Activated CD4-positive, alpha-beta T cell treated with anti-CD3 and anti-CD28 coated beads, Interleukin-2, amount 50 U/mL, for 16 hours (primary cell): ENCODE results near the gene DNAJC9.

Experiments
- DNase-seq: peaks from one replicate; pipeline ENCODE4 v3.0.0-alpha.2; 2020

Gene DNAJC9

DNA sequence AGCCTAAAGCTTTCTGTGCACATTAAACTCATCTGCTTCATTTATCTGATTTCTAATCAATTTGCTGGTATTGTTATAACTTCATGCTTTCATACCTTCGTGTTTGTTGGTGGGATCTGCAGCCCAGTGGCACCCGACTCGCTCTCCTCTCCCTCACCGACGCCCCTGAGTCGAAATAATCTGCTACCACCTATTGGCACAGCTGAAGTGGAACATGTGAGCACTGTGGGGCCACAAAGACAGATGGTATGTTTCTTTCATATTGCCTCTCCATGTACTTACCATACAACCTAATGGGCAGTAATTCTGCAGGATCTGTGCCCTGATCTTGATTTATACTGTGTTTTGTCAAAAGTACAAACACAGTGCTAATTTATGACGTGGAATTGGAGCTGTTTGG is 12.4 kb downstream of the DNAJC9 start:
- no peak for DNase-seq

DNA sequence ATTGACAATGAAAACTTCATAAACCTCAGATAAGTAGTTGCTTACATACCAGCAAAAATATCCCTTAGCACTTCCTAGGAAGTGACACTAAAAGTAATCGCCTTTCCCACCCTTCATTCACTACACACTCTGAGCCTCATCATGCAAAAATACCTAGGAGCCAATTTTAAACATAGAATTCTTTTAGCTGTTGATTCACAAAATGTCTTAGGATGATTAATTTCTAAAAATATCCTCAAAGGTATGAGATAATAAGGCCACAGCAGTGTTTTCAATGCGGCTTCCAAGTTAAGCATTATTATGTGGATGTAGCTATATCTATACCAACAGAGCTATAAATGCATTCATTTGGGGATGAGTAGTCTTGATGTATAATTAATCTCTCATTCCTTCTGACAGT is 13.2 kb downstream of the DNAJC9 start:
- DNase-seq, result no peak

DNA sequence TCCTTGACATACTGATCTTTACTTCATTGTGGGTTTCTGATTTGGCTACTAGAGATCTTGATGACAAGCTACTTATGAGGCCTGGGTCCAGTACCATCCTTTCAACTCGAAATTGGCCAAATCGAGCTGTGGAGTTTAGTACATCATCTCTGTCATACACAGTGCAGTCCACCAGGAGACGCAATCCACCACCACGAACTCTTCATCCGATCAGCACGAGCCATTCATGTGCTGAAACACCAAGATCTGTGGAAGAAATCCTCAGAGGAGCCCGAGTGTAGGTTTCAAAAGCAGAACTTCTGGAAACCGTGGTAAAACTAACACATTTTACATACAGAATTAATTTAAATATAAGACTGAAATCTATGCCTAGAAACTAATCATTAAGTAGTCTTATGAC is 14.2 kb downstream of the DNAJC9 start:
- no peak for DNase-seq

DNA sequence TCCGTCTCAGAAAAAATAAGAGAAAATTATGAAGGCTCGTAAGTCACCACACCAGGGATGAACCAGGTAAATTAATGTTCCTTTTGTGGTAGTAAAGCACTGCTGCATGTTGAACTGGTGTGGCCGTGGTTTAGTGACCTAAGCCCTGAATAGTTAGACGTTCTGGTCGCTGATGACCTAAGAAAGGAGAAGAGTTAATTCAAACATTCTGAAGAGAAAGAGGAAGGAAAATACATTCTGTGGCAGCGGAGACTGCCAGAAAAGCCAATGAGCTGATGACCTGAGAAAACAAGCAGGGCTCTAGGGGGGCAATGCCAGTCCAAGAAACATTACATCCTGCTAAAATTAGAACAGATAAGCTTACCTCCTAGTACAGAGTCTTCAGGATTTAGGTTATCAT is 17.5 kb downstream of the DNAJC9 start:
- DNase-seq, result no peak

DNA sequence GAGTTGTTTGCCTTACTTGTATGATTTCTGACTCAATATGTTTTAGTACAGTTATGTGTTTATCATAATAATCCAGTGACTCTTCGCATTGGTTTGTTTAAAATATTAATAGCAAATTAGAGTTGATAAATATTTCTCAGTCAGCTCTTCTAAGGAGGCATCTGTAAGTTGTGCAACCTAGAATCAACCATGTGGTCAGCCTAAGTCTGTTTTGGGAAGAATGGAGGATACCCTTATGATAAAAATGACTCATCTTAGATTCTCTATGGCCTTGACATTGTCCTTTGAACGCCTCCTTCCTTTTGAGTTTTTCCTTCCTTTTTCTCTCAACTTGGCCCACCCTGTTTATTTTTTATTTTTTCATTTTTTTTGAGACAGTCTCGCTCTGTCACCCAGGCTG is 18.8 kb downstream of the DNAJC9 start:
- no peak for DNase-seq

DNA sequence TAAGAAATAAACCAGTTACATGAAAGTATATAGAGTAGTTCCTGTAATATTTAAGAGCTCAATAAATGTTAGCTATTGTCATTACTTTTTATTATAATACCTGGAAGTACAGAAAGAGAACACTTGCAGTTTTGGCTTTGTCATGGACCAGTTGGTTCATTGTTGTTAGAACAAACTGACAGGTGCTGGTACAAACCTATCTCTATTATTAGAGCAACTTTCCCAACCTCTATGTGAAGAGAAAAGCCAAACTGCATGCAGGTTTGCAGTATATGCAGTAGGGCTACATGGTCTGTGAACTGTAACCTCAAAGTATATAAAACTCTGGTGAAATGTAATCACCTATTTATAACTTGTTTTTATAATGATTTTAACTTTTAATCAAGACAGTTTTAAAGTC is 20.4 kb downstream of the DNAJC9 start:
- DNase-seq, result no peak

DNA sequence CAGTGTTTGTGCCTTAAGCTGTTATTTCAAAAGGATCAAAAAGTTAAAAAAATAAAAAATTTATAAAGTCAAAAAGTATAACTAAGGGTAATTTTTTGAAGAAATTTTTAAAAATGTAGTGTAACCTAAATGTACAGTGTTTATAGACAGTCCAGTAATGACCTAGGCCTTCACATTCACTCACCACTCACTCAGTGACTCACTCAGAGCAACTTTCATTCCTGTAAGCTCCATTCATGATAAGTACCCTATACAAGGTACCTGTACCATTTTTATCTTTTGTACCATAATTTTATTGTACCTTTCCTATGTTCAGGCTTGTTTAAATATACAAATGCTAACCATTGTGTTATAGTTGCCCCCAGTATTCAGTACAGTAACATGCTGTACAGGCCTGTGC is 21.5 kb downstream of the DNAJC9 start:
- DNase-seq, result no peak

DNA sequence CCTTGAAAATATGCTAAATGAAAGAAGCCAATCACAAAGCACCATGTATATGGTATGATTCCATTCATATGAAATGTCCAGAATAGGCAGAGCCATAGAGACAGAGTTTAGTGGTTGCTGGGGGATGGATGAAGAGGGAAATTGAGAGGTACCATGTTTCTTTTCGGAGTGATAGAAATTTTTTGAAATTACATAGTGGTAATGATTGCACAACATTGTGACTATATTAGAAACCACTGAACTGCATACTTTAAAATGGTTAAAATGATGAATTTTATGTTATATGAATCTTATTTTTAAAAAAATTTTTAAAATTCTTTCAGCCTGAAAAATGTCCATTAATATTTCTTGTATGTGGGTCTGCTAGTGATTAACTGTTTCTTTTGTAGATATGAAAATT is 26.1 kb downstream of the DNAJC9 start:
- DNase-seq, result no peak

DNA sequence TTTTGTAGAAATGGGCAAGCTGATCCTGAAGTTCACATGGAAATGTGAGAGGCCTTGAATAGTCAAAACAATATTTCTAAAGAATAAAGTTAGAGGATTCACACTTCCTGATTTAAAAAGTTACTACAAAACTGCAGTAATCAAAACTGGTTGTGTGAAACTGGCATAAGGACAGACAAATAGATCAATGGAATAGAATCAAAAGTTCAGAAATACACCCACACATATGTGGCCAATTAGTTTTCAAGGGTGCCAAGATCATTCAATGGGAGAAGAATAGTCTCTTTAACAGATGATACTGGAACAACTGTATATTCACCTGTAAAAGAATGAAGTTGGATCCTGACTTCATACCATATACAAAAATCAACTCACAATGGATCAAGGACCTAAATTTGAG is 27.7 kb downstream of the DNAJC9 start:
- DNase-seq, result no peak

DNA sequence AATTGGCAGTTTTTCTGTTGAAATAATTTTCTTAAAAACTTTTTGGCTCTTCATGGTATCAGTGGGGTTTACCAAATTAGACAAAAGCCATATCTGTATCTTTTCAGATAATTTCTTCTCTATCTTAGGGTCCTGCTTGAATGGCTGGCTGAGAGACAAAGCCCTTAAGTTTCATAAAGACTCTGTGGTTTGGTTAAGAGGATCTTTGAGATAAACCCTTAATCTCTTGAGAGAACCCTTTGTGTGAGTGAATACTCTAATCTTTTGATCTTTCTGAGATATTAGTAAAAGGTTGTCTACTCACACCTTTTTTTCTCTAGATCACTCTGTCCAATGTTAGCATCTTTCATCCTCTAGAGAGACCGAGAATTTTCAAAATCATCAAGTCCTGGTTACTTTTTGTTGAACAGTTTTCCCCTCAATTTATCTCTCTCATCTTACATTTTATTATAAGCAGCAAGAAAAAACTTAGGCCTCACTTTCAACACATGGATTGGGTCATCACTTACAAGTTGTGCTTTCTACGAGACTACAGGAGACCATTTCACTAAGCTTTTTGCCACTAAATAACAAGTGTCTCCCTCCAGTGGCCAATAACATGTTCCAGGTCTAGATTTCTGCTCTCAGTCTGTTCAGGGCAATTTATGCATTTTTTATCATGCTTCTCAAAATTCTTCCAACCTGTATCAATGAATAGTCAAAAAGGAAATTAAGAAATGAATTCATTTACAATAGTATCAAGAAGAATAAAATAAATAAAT is 28.4 kb downstream of the DNAJC9 start:
- DNase-seq, result peak; percentile 8

DNA sequence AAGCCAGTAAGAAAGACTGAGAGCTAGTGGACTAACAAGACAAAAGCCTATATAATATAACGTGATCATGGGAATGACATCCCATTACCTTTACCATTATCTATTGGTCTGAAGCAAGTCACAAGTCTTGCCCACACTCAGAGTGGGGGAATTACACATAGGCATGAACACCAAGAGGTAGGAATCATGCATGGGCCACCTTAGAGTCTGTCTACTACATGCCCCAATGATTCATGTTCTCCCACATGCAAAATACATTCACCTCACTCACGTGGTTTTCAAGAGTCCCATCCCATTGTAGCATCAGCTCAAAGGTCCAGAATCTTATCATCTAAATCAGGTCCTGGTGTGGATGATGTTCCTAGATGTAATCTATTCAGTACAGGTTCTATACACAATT is 29.4 kb downstream of the DNAJC9 start:
- no peak for DNase-seq

DNA sequence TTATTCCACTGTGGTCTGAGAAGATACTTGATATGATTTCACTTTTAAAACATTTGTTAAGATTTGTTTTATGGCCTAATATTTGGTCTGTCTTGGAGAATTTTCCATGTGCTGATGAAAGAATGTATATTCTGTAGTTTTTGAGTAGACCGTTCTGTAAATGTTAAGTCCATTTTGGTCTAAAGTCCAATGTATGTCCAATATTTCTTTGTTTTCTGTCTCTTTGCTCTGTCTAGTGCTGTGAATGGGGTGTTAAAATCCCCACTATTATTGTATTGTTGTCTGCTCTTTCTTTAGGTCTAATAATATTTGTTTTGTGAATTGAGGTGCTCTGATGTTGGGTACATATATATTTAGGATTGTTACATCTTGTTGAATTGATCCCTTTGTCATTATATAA is 31.3 kb downstream of the DNAJC9 start:
- DNase-seq, result no peak

DNA sequence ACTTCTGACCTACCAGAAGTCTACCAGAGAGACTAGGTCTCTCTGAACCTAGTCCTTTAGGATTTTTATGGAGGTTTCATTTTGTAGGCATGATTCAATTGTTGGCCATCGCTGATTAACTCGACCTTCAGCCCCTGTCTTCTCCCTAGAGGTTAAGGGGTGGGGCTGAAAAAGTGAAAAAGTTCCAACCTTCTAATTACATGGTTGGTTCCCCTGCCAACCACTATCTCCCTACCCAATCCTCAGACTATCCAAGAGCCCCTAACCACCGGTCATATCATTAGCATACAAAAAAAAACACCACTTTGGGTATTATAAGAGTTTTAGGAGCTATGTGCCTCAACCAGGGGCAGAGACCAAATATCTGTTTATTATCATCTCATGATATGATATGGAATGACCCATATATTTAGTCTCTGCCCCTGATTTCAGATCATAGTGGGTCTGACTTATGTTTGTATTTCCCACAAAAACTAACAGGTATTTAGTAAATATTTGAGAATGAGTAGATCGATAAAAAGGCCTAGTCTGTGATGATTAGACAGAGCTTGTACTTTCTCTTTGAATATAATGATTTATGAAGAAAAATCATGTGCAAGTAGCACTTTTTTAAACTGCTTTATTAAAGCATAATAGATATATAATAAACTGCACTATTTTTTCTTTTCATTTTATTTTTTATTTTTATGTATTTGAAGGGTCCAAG is 35.8 kb downstream of the DNAJC9 start:
- DNase-seq, result no peak

DNA sequence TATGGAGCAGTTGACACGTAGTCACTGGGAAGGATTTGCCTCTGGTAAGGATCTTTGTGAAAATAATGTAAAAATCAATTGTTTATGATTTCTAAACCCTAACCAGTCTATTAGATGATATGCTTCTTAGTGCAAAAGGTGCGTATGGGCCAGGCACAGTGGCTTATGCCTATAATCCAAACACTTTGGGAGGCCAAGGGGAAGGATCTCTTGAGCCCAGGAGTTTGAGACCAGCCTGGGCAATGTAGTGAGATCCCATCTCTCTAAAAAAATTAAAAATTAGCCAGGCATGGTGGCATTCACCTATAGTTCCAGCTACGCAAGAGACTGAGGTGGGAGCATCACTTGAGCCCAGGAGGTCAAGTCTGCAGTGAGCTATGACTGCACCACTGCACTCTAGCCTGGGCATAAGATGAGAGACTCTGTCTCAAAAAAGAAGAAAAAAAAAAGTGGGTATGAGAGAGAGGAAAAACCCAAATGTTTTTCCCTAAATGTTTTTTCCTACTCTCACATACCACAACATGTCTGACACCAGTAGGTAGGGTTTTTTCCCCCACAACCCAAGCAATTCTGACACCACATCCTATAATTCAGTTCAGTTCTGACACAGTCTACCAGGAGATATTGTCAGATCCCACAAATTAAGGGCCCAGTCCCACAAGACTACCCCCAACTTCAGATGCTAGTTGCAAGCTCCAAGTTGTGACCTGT is 36.5 kb downstream of the DNAJC9 start:
- DNase-seq, result no peak

DNA sequence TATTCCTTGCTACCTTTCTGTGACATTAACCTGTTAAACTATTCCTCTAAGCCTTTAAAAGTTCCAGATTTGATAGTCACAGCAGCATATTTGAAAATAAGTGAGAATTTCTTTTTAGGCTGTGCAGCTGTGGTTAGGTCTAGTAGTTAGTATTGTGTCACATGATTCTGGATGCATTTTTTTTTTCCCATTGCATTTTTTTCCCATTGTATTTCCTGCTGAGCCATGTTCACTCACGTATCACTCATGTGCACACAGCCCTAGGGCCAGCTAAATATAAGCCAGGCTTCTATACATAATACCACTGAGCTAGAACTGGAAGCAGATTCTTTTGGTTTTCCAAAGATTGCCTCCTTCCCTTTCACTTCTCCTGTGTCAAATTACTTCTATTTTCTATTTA is 37.4 kb downstream of the DNAJC9 start:
- no peak for DNase-seq

DNA sequence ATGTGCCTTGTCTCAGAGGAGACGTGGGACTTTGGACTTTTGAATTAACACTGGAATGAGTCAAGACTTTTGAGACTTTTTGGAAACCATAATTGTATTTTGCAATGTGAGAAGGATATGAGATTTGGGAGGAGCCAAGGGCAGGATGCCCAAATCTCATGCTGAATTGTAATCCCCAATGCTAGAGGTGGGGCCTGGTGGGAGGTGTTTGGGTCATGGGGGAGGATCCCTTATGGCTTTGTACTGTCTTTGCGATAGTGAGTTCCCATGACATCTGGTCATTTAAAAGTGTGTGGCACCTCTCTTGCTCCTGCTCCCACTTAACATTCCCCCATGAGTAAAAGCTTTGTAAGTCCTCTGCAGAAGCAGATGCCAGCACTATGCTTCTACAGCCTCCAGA is 39.2 kb downstream of the DNAJC9 start:
- DNase-seq, result no peak

DNA sequence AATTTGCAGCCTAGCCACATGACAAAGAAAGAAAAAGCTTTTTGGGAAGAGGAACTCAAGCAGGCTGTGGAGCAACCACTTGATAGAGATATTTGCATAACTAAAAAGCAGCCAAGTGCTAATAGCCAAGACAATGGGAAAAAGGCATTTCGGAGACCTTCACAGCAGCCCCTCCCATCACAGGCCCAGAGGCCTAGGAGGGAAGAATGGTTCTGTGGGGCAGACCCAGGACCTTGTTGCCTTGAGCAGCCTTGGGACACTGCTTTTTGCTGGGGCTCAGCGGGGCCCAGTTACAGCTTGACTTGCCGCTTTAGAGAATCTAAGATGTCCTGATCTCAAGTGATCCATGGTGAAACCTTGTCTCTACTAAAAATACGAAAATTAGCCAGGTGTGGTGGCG is 40.7 kb downstream of the DNAJC9 start:
- DNase-seq, result no peak

DNA sequence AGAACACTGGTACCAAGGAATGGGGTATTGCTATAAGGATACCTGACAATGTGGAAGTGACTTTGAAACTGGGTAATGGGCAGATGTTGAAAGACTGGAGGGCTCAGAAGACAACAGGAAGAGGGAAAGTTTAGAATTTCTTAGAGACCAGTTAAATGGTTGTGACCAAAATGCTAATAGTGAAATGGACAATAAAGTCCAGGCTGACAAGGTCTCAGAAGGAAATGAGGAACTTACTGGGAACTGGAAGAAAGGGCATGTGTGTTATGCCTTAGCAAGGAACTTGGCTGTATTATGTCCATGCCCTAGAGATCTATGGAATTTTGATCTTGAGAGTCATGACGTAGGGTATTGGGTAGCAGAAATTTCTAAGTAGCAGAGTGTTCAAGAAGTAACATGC is 41.2 kb downstream of the DNAJC9 start:
- no peak for DNase-seq

DNA sequence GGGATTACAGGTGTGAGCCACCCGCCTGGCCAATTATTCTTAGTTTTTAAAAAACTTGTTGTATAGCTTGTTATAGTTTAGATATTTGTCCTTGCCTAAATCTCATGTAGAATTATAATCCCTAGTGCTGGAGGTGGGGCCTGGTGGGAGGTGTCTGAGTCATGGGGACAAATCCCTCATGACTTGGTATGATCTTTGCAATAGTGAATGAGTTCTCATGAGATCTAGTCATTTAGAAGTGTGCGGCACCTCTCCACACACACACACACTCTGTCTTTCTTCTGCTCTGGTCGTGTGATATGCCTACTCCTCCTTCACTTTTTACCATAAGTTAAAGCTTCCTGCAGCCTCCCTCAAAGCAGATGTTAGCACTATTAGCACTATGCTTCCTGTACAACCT is 42.0 kb downstream of the DNAJC9 start:
- DNase-seq, result no peak
